Right lung (tissue), 5 donors: ENCODE data around the gene CHRNA4. TPM values are rescaled to one million over a fixed set of nuclear protein-coding genes. Genes with fewer than 3 reads are reported as not detected.
"Not testable (repeated sequence)": the region's sequence is repeated elsewhere in the genome, so short reads cannot be mapped to it uniquely, and the experiment has no call there.

Source experiments
- DNase-seq, 2 donors: peaks; one replicate each; pipeline ENCODE4 v3.0.0-alpha.2; 2013
- polyA plus RNA-seq, 5 donors: library from polyadenylated mRNA; unstranded; fragments of 120-200 nt; gene quantifications; one replicate each; pipeline versions ENCODE4 v1.2.1 to v1.2.3, GENCODE V29; 2013; ENCODE audit warnings: inconsistent platforms in 1 of 5, low replicate concordance in 1 of 5; ENCODE audit not compliant: insufficient read length in 5 of 5, insufficient read depth in 1 of 5

CHRNA4 gene
- polyA plus RNA-seq, 5 donors: 0.24 to 2.5 (median 0.69) TPM

DNA sequence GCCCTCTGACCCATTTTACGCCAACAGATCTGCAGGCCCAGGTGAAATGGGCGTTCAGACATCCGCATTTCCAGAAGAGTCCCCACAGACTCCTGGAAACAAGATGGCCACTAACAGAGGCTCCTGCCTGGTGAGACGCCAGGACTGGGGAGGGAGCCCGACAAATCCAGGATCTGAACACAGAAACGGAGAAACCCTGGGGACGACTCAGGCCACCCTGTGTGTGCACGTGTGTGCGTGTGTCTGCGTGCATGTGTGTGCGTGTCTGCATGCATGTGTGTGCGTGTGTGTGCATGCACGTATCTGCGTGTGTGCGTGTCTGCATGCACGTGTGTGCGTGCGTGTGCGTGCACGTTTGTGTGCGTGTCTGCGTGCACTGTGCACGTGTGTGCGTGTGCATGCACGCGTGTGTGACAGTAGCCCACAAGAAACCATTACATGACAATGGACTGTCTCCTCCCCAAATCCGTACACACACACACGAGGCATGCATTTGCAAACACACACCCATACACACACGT is 24.9 kb downstream of the CHRNA4 start:
- no peak for DNase-seq

DNA sequence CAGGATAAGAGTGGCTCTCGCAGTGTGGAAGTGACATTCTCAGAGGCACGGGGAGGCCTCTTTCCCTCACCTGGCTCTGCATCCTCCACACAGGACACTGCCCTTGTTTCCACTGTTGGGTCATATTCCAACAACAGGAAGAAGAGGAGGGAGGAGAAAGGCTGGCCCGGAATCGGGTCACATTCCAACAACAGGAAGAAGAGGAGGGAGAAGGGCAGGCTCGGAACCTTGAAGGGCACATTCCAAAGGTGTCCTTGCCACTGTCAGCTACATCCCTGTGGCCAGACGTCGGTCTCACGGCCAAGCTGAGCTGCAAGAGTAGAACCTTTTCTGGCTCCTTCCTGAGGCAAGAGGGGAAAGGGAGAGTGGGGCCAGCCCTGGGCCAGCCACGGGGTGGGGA is 25.4 kb downstream of the CHRNA4 start:
- no peak for DNase-seq

DNA sequence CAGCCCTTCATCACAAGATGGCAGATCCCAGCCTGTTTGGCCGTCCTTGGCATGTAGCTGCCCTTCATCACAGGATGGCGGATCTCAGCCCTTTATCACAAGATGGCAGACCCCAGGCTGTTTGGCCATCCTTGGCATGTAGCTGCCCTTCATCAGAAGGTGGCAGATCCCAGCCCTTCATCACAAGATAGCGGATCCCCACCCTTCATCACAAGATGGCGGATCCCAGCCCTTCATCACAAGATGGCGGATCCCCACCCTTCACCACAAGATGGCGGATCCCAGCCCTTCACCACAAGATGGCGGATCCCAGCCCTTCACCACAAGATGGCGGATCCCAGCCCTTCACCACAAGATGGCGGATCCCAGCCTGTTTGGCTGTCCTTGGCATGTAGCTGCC is 26.1 kb downstream of the CHRNA4 start:
- DNase-seq: not testable (repeated sequence)

DNA sequence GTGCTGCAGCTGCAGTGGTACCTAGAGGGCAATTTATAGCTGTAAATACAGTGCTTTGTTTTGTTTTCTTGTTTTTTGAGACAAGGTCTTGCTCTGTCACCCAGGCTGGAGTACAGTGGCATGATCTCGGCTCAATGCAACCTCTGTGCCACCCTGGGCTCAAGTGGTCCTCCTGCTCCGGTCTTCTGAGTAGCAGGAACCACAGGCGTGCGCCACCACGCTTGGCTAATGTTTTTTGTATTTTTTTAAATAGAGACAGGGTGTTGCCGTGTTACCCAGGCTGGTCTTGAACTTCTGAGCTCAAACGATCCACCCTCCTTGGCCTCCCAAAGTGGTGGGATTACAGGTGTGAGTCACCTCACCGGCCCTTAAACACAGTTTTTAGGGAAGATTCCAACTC is 26.8 kb downstream of the CHRNA4 start:
- no peak for DNase-seq

DNA sequence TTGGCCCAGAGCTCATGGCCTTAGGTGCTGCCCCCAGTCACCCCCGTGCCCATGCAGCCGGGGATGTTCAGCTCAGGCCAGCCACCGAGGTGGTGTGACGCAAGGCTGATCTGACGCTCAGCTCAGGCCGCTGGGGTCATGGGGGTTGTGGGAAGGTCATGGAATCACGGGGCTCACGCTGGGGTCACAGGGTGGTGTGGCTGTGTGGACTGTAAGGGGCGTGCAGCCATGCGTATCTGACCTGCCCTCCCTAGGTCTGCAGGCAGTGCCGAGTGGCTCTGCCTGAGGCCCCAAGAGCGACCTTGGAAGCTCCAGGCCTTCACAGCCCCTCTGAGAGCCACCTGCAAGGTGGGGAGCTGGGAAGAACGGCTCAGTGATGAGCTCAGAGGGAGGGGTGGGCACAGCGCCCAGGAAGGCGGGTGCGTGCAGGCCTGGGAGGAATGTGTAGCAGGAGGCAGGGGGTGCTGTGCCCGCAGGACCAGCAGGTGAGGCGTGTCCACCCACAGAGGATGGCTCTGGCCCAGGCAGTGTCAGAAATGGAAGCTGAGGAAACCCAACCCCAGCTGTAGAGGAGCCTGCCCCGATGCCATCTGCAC is 27.8 kb downstream of the CHRNA4 start:
- no peak for DNase-seq

DNA sequence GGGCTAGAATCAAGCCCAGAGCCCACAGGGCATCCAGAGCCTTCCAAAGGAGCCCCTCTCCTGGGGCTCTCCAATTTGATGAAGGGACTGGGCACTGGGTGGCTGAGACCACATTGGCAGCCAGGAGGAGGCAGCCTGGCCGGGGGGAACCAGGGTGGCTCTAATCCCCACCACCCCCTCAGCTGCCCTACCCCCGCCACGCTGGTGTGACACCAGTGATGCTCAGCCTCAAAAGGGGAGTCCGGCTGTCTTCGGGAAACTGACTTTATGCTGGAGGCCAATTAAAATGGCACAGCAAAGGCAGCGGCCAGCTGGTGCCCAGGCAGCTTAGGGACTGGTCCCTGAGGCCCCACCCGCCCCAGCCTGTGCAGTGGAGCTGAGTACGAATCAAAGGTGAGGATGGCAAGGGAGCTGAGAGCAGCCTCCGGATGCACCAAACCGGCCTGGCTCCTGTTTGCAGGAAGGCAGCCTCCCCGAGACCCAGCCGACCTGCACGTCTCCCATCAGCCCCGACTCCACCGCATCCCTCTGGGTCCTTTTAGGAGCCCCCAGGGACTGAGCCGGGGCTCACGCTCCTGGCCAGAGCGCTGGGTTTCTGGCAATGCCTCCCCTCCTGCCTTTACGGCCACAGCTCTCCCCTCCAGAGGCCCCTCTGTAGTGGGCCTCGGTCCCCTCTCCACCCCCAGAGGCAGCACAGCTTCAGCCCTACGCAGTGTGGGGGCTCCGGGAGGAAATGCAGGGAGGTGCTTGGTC is 28.5 kb downstream of the CHRNA4 start:
- no peak for DNase-seq

DNA sequence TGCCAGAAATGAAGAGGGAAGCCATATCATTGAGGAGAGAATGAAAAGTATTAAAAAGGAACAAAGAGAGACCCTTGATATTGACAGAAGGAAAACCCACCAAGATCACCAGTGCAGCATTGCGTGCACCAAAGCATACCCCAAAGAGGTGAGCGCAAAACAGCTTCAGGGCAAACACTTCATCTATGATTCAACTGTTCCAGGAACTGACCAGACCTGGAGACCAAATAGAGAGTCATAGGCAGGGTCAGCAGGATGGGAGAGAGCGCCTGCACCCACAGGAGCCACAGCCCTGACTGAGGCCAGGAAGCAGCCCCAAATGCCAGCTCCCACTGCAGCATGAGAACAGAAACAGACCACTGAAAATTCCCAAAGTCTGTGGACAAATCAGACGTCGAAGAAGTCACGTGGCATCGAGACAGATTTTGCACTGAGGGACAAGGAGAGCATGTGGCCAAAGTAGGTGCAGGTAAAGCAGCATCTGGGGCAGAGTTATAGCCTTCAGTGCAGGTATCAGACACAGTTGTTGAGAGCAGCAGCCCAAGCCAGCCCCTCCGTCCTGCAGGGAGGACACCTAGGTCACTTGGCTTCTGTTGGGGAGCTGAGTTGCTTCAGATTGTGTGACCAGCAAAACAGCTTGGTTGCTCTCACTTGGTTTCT is 29.3 kb downstream of the CHRNA4 start:
- DNase-seq: no peak

DNA sequence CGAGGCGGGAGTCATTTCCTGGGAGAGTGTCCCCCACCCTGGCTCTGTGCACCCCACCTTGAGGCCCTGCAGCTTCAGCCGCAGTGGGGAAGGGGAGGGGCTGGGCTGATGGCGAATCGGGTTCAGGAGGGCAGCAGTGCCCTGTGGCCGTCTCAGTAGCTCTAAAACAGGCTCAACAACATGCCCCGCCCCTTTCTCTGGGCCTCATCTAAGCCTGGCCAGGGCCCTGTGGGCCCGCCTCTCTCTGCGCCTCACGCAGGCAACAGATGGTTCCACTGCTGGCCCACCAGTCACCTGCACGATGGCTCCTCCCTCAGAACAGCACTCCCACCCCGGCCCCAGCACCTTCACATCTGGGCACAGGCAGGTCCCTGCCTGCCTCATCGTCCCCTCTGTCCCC is 30.2 kb downstream of the CHRNA4 start:
- no peak for DNase-seq

DNA sequence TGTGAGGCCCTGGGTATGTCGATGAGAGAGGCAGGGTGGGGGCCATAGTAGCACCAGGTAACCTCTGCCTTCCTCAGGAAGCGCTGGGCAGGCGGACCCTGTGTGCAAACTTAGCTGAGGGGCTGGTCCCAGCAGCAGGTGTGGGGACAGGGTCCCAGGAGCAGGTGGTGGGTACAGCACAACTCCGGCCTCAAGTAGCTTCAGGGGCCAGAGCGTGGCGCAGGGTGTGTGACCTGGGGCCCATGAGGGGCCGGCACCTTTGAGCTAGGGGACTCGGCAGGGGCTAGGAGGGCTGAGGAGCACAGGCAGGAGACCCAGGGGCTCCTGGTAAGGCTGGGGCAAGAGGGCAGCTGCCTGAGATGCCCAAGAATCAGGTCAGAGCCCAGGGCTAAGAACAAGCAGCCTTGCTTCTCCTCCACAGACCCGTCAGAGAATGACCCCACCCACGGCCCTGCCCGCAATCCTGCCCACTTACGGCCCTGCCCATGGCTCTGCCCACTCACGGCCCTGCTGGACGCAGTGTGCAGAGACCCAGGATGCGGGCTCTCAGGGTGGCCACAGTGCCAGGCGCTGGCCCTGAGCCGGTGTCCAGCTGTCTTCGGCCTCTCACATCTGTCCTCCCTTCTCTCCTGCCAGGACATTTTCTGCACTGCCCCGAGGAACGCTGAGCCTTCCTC is 30.9 kb downstream of the CHRNA4 start:
- DNase-seq: no peak

DNA sequence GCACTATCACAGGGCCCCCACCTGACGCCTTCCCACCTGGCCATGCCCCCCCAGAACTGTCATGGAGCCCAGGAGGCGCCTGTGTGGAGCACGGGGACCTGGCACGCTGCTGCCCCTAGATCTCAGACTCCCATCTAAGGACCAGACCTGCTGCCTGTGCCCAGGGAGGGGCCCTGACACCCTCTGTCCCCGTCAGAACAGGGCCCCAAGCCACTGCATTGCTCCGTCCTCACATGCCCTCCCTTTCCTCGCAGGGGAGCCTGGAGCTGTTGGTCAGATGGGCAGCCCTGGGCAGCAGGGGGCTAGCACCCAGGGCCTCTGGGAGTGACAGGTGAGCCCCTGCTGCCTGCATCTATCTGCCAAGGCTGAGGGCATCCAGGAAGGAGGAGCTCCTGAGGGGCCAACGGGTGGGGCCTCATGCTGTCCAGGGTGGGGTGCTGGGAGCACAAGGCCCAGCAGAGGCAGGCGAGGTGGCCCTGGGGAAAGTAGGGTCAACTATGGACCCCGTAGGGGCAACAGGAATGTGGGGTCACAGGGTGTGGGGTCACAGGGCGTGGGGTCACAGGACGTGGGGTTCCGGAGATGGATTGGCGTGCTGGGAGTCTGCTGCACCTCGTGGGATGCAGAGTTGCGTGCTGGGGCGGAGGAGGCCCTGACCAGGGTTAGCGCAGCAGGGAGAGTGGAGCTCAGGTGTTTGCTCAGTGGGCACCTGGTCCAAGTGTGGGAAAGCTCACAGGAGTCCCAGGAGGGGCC is 31.6 kb downstream of the CHRNA4 start:
- no peak for DNase-seq

DNA sequence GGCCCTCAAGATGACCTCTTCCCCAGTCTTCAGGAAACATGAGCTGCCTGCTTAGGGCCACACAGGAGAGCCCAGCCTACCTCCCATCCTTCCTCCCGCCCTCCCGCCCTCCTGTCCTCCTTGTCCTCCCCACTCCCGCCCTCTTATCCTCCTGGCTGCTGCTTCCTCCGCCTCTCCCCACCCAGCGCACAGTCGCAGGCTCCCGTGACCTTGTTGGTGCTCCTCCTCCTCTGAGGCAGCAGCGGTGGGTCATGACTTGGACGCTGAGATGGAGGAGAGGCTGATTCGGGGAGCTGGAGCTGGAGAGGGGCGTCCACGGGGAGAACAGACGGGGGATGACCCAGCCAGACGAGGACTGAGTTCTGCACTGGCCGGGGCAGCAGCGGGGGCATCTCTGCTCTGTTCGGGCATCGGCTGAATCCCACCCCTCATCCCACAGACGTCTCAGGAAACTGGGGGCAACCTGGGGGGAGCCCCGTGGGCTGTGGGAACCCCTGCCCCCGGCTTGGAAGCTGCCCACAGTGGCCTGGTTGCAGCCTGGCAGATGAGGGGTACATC is 32.4 kb downstream of the CHRNA4 start:
- DNase-seq: no peak

DNA sequence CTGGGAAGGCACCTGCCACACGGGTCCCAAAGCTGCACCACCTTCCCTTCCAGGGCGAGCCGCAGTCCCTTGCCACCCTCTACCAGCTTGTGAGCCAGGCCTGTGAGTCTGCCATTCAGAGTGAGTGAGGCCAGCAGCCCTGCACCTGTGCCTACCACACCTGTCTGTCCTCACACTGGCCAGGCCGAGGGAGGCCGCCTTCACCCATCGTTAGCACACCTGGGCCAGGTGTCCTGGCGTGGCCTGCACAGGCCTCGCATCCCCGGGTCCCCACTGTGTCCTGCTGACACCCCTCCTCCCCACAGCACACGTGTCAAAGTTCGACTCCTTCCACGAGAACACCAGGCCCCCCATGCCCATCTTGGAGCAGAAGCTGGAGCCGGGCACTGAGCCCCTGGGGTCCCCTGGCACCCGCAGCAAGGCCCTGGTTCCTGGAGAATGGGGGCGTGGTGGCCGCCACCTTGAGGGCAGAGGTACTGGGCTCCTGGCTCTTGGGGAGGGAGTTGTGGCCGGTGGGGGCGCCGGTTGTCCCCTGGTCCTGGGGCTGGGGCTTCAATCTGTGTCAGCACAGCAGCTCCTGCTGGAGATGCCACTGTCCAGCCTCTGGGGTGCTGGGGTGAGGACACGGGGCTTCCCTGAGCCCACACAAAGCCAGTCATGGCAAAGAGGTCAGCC is 33.0 kb downstream of the CHRNA4 start:
- DNase-seq: no peak

DNA sequence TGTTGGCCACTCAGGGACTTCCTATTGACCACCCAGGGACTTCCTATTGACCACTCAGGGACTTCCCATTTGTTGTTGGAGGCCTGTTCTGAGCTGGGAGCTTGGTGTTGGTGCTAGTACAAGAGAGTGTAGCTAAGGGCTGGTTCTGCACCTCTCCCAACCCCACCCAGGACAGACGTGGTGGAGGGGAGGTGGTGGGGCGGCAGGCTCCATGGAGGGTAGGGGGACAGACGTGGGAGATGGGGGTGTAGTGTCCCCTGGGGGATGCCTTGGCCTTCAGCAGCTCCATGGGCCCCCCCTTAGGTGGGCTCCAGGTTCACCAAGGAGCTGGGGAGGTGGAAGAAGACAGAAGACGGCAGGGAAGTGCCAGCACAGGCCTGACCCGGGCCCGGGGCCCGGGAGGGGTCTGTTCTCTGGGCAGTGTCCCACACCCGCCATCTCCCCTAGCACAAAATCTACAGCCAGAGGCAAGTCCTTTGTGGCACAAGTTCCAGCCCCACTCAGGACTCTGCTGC is 33.9 kb downstream of the CHRNA4 start:
- no peak for DNase-seq

DNA sequence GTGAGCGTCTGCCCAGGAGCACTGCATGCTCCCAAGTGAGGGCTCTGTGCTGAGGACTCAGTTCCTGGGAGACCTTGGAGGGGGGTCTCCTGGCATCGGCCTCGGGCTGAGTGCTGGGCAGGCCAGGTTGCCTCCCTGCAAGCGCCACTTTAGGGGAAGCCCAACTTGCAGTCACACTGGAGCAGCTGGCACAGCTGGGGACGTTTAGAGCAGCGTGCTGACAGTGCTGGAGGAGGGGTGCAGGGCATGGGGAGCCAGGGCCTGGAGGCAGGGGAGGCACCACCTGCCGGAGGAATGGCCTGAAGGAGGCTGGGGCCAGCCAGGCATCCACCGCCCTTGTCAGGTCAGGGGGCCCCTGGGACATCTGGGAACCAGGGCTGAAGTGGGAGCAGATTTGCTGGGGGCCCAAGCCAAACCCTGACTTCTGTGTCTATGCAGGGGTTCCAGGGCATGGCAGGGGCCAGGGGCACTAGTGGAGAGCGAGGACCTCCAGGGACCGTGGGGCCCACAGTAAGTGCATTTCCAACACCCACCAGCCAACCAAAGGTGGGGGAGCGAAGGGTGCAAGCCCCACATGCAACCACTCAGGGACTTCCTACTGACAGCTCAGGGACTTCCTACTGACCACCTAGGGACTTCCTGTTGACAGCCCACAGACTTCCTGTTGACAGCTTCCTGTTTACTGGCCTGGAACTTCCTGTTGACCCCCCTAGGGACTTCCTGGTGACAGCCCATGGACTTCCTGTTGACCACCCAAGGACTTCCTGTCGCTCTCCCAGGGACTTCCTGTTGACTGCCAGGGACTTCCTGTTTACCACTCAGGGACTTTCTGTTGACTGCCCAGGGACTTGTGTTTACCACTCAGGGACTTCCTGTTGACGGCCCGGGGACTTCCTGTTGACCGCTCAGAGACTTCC is 34.6 kb downstream of the CHRNA4 start:
- no peak for DNase-seq

DNA sequence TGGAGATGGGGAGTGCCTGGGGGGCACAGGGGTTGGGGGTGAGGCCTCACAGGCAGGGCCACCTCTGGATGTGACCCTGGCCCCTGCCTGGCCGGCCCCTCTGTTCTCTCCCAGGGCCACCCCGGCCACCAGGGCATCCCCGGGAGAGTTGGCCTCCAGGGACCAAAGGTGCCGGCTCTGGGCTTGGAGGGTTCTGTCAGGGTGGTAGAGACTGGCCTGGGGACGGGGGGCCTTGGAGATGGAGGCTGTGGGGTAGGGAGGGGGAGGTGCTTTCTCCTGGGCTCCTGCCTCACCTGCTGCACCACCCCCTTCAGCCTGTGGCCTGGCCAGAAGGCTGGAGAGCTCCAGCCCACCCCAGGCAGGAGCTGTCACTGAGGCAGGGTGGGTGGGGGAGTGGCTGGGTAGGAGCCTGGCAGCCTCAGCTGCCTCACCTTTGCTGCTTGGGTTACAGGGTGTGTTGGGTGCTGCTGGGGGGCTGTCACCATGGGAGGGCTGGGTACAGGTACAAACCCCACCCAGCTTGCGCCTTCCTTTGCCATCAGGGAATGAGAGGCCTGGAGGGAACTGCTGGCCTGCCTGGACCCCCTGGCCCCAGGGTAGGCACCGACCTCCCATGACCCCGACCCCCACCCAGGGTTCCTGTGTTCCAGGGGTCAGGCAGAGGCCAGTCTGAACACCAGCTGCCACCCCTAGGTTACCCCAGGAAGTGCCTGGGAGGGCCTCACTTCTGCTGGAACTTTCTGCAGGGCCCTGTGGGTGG is 35.4 kb downstream of the CHRNA4 start:
- DNase-seq: no peak

DNA sequence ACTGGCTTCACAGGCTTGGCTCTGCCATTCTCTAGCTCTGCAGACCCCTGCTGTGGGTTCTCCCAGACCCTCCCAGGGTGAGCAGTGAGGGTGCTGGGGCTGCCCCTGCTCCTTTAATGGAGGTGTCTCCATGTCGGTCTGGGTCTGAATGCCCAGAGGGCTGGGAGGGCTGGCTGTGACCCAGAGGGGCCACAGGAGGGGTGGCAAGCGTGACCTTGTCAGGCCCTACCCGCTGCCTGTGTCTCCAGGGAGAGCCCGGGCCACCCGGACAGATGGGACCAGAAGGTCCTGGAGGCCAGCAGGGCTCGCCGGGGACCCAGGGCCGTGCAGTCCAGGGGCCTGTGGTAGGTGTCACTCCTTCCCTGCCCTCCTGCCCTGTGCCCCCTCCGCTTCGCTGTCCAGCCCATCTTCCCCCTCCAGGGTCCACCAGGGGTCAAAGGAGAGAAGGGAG is 36.1 kb downstream of the CHRNA4 start:
- no peak for DNase-seq

DNA sequence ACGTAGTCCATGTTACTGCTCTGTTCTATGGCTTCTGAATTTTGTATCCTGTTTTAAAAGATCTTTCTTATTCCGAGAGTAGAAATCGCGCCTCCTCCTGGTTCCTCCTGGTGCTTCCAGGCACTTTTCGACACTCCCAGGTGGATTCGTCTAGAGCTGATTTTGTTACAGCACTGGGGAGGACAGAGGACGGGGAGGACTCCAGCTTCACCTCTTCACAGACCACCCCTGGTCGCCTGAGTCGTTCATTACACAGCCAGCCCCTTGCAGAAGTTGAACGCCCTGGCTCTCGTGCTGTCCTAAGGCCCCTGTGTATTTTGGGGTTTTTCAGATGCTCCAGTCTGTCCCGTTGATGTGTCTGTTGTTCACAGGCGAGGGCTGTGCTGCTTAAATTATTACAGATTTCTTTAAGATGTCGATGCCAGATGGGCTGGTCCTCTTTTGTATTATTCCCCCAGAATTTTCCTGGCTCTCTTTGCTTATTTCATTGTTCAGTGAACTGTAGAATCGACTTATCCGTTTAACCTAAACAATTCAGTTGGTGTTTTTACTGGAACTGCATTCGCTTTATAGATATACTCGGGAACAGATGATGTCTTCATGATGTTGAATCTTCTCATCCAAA is 37.7 kb downstream of the CHRNA4 start:
- DNase-seq: no peak

DNA sequence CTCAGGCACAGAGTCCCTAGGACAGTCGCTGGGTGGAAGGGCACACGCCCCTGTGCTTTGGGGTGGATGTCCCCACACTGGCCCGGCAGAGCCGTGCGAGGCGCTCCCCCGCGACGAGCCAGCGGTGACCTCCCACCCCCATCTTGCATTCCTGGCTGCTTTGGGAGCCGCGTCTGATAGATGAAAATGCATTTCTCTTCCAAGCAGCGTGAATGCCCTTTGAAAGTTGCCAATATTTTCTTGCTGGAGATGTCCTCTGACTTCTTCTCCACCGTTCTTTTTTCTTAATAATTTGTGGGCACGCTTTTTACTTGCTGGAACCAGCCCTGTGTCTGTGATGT is 38.2 kb downstream of the CHRNA4 start:
- DNase-seq: no peak
